ENCODE measurements around the gene BHLHE23. TPM values are rescaled to one million over a fixed set of nuclear protein-coding genes. Genes with fewer than 3 reads are reported as not detected.

The BHLHE23 gene
- total RNA-seq, 4 donors from 2014 or later = not detected

DNA sequence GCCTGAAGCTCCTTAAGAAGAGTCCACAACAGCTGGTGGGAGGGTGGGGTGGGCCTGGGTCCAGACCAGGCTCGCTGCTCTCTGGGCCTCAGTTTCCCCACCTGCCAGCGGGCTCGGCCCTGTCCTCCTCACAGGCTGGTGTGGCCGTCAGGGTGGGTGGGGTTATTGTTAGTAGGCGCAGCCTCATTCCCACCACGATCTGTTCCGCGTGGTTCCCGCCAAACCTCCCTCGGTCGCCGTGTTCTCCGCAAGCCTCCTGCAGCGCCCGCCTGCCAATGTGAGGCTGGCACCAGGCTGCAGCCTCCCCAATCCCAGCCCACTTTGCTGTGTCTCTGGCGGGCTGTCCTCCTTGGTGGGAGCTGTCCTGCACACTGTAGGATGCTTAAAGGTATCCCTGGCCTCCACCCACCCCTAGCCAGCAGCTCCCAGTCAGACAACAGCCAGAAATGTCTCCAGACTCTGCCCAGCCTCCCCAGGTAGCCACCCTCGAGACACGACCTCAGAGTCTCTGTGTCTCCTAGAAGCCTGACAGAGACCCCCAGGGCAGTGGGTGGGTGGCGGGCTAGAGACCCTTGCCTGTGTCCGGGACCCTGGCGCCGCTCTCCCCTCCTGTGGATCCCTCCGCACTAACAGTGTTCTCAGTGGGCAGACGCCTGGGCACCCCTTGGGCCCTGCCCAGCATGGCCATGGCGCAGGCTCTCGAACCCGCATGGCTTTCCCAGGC lies 39.0 kb downstream of the BHLHE23 start:
- ATAC-seq (ENCODE audit: low FRiP score) (no peak), DNase-seq (ENCODE audit: low spot score) (no peak)
- TF ChIP-seq, protein P1, sequence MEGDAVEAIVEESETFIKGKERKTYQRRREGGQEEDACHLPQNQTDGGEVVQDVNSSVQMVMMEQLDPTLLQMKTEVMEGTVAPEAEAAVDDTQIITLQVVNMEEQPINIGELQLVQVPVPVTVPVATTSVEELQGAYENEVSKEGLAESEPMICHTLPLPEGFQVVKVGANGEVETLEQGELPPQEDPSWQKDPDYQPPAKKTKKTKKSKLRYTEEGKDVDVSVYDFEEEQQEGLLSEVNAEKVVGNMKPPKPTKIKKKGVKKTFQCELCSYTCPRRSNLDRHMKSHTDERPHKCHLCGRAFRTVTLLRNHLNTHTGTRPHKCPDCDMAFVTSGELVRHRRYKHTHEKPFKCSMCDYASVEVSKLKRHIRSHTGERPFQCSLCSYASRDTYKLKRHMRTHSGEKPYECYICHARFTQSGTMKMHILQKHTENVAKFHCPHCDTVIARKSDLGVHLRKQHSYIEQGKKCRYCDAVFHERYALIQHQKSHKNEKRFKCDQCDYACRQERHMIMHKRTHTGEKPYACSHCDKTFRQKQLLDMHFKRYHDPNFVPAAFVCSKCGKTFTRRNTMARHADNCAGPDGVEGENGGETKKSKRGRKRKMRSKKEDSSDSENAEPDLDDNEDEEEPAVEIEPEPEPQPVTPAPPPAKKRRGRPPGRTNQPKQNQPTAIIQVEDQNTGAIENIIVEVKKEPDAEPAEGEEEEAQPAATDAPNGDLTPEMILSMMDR (IDR thresholded peaks at IDR 0.05) = no peak

DNA sequence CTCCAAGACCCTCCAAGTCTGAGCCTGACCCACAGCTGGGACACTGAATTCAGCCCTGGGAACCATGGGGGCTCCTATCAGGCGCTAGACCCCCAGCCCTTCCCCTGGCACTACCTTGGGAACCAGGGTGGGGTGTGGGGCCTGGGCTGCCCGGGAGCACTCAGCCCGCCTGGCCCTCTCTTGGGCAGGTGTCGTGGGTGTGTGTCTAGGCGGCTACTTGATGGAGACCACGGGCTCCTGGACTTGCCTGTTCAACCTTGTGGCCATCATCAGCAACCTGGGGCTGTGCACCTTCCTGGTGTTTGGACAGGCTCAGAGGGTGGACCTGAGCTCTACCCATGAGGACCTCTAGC lies 39.6 kb downstream of the BHLHE23 start:
- no peak for ATAC-seq (ENCODE audit: low FRiP score)
- TF ChIP-seq, protein P1 (IDR thresholded peaks at IDR 0.05) = no peak
- no peak for DNase-seq (ENCODE audit: low spot score)

DNA sequence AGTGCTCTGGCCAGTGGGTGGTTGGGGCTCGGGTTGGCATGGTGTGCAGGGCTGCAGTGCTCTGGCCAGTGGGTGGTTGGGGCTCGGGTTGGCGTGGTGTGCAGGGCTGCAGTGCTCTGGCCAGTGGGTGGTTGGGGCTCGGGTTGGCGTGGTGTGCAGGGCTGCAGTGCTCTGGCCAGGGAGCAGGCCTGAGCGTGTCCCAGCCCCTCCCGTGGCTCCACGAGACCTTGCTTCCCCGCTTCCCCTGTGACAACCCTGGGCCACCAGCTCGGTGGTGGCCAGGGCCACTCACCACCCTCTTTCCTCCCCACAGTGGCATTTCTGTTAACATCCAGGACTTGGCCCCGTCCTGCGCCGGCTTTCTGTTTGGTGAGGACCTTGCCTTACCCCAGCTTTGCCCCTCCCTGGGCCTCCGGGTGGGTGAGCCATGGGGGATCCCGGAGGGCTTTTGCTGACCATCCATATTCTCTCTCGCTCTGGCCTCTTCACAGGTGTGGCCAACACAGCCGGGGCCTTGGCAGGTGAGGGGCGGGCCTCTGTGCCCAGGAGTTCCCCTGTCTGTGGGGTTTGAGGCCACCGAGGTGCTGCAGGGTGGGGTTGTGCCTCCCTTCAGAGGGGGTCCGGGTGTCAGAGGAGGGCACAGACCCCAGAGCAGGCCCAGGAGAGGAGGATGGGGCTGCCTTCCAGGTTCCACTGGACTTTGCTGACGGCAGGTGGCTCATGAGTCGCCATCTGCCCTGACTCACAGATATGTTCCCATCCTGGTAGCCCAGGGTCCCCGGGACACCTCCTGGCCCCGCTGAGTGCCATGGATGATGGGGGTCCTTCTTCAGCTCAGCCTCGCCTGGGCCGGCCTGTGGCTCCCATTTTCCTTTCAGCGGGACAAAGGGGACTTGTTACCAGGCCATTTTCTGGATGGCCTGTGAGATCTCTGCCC lies 40.3 kb downstream of the BHLHE23 start:
- ATAC-seq (ENCODE audit: low FRiP score) (no peak), DNase-seq (ENCODE audit: low spot score) (no peak)
- TF ChIP-seq, protein P1 (IDR thresholded peaks at IDR 0.05) = no peak

DNA sequence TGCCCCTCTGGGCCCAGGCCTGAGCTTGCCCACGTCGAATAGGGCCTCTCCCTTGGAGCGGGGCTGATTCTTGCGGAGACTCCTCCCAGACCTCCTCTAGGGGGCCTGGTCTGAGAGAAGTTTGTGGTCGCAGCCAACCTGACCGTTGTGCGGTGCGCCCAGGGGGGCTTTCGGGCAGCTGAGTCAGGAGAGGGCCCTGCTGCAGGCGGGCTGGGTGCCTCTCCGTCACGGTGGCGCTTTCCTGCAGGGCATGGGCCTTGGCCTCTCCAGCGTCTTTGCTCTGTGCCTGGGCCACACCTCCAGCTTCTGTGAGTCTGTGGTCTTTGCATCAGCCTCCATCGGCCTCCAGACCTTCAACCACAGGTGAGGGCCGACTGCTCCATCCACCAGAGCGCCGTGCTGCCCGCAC lies 41.4 kb downstream of the BHLHE23 start:
- ATAC-seq (ENCODE audit: low FRiP score) = no peak
- DNase-seq (ENCODE audit: low spot score) = no peak
- TF ChIP-seq, protein P1 (IDR thresholded peaks at IDR 0.05) = no peak

DNA sequence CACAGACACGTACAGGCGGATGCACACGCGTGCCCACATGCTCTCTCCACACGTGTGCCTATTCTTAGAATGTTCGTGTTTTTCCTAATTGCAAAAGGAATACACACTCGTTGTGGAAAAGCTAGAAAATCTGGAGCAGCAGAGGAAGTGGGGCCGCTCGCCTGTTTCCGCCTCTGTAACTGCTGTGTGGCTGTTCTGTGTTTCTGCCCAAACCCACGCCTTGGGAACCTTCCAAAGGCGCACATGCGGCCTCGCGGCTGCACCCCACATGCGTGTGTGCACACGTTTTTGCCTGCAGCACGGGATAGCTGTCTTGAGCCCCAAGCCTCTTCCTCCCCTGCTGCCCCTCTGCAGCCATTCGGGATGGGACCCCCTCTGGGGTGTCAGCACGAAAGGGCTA lies 42.1 kb downstream of the BHLHE23 start:
- DNase-seq (ENCODE audit: low spot score) (no peak), ATAC-seq (ENCODE audit: low FRiP score) (no peak)
- TF ChIP-seq, protein P1 (IDR thresholded peaks at IDR 0.05) = no peak

DNA sequence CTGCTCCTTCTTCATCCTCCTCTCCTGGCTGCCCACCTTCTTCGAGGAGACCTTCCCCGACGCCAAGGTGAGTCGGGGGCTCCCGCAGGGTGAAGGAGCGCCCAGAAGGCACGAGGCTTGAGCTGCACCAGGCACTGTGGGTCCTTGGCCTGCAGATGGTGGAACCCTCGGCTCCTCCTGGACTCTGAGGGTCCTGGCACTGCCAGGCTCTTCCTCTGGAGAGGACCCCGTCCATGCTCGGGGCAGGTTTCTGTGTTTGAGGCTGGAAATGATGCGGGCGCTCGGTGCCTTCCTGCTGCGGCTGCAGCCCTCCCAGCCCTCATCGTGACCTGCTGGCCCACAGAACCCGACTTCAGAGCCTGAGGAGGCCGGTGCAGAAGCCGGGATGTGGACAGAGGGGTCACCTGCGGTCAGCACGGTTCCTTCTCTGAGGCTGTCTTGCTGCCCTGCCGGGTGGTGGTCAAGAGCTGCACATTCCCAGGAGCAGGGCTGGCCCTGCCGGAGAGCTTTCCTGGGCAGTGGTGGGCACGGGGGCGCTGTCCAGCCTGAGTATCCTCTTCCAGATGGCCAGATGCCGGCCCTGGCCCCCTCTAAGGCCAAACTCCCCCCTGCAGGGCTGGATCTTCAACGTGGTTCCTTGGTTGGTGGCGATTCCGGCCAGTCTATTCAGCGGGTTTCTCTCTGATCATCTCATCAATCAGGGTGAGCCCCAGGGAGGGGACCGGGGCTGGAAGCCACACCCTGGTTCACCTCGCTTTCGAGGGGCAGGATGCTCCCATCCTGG lies 43.0 kb downstream of the BHLHE23 start:
- TF ChIP-seq, protein P1 (IDR thresholded peaks at IDR 0.05) = no peak
- no peak for DNase-seq (ENCODE audit: low spot score)
- ATAC-seq (ENCODE audit: low FRiP score) = no peak
